ENCODE measurements around the gene HPCAL1.

The HPCAL1 gene

GRCh38 chr2:10303181-10303693 is 533 bp downstream of the HPCAL1 start:
- peak; percentile 8 for ATAC-seq
- no peak for DNase-seq

GRCh38 chr2:10303694-10304378 is 1.1 kb downstream of the HPCAL1 start:
- ATAC-seq: no peak
- peak; percentile 61 for DNase-seq

DNA sequence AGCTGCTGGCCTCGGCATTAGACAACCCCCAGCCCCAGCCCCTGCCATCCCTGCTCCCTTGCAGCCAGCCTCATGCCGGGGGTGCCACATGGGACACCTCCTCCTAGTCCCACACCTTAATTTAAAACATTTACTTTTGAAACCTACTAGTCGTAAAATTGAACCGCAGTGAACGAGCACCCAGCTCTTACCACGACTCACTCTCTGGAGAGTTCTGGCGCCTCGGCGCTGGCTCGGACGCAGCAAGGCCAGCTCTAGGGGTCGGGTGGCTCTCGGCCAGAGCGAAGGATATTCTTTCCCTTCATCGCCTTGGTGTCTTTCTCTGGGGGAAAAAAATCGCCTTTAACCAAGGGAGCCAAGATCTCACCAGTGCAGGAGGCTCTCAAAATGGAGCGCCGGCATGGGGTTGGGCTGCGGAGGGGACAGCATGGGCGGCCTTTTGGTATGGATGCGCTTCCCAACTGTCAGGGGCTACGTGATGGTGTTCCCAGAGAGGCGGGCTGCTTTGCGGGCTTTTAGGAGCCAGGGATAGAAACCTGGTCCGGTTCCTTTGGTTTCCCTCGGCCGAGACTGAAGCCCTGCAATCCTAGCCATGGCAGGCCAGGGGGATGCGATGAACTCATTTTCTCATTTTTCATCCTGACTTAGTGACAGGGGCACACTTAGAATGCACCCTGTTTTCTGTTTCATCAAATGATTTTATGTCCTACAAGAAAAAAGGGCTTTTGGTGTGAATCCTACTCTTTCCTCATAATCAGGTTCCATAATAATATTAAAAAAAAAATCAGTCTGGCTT is 2.0 kb downstream of the HPCAL1 start:
- DNase-seq: no peak
- no peak for ATAC-seq

- DNase-seq: peak; percentile 68
- ATAC-seq: peak; percentile 16
These were observed 2.5 kb downstream of the HPCAL1 start for GRCh38 chr2:10305254-10305635.

DNA sequence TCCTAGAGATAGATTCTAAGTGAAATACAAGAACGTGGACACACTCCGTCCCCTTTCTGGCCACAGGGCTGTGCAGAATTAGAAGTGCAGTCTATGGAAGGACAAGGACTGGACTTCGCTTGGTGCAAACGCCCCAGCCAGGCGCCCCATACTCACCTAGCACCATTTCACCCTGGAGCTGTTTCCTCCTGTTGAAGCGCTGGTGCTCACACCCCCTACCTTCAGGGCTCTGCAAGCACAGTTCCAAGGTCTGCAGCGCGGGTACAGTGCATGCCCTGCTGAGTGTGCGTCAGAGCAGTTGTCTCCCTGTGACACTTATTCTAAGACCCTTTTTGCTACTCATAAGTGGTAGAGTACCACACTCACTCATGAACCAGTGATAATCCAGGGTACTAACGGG is 3.0 kb downstream of the HPCAL1 start:
- DNase-seq: peak; percentile 50
- ATAC-seq: peak; percentile 32

DNA sequence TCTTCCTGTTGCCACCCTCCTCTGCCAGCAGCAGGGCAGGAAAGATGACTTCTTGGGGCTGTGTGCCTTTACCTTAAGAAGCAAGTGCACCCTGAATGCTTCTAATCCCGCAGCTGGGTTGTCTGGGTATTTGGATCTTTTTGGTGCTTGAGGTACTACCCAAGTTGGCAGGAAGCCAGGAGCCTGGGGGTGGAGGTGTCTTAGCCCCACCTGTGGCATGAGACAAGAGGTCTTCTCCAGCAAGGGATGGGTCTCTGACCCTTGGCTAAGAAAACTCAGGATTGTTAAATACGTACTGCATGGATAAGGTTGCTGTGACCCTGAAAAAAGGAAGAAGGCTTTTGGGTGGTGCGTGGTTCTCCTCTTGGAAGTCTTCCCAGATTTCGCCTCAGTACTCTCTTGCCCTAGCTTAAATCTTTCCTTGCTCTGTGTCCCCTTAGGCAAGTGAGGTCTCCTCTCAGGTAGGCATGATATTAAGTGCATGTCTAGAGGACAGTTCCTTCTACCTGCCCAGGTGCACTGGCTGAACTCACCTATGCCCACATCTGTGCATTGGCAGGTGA is 4.3 kb downstream of the HPCAL1 start:
- DNase-seq (no peak), ATAC-seq (no peak)

GRCh38 chr2:10307561-10308156 is 5.0 kb downstream of the HPCAL1 start:
- DNase-seq (no peak), ATAC-seq (no peak)

DNA sequence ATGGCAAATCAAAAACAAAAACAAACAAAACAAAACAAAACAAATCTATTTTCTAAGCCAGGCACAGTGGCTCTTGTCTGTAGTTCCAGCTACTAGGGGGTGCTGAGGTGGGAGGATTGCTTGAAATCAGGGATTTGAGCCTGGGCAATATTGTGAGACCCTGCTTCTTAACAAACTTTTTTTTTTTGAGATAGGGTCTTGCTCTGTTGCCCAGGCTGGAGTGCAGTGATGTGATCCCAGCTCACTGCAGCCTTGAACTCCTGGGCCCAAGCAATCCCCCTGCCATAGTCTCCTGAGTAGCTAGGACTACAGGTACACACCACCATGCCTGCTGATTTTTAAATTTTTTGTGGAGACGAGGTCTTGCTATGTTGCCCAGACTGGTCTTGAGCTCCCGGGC is 6.2 kb downstream of the HPCAL1 start:
- DNase-seq: no peak

GRCh38 chr2:10309286-10309685 is 6.6 kb downstream of the HPCAL1 start:
- no peak for ATAC-seq
- DNase-seq: no peak

More for the DNA sequence above, 6.2 kb downstream of the HPCAL1 start:
- no peak for ATAC-seq

- ATAC-seq: no peak
- DNase-seq: no peak
These were observed 7.7 kb downstream of the HPCAL1 start for GRCh38 chr2:10310309-10310888.

GRCh38 chr2:10311736-10312135 is 9.0 kb downstream of the HPCAL1 start:
- DNase-seq (no peak), ATAC-seq (no peak)

DNA sequence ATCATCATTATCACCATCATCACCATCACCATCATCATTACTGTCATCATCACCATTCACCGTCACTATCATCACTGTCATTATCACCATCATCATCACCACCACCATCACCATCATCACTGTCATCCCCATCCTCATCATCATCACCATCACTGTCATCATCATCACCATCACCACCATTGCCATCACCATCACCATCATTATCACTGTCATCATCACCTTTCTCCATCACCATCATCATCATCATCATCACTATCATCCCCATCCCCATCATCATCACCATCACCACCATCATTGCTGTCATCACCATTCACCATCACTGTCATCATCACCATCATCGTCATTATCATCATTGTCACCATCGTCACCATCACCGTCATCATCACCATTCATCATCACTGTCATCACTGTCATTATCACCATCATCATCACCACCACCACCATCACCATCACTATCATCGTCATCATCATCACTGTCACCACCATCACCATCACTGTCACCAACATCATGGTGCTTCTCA is 9.8 kb downstream of the HPCAL1 start:
- DNase-seq (no peak), ATAC-seq (no peak)

- ATAC-seq: no peak
- DNase-seq: no peak
These were observed 13.6 kb downstream of the HPCAL1 start for GRCh38 chr2:10316336-10316735.

- DNase-seq: no peak
- ATAC-seq: no peak
These were observed 14.2 kb downstream of the HPCAL1 start for GRCh38 chr2:10316860-10317259.

DNA sequence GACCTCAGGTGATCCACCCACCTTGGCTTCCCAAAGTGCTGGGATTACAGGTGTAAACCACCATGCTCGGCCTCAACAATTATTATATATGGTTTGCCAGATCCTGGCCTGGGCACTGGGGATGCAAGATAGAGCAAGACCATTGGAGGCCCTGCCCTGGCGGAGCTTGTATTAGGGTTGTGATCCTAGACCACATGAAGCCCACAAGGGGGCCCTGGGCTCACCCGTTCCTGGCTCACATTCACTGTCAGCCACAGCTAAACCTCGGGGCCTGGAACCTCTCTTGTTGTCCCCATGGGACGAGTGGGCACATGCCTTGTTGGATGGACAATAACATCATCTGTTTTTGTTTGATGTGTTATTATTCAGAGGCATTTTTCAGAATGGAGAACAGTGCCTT is 14.9 kb downstream of the HPCAL1 start:
- ATAC-seq (no peak), DNase-seq (no peak)

- ATAC-seq: no peak
- DNase-seq: no peak
These were observed 15.6 kb downstream of the HPCAL1 start for GRCh38 chr2:10318345-10318744.

DNA sequence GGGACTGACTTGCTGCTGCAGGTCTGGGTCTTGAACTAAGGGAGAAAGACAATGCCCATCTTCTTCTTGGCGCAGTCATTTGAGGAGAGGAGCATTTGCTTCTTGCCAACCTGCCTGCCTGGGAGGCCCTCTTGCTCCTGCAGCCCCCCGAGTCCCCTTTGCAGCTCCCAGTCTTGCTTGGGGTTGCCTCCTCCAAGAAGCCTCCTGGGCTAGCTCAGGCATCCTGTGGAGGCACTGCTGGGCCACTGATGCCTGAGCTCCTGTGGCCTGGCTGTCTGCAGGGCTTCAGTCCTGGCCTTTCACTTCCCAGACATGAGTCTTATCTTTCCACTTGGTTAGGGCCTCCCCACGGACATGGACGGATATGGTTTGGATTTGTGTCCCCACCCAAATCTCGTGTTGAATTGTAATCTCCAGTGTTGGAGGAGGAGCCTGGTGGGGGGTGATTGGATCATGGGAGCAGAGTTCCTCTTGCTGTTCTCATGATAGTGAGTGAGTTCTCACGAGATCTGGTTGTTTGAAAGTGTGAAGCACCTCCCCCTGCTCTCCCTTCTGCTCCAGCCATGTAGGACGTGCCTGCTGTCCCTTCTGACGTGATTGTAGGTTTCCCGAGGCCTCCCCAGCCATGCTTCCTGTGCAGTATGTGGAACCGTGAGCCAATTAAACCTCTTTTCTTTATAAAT is 17.3 kb downstream of the HPCAL1 start:
- DNase-seq (no peak), ATAC-seq (no peak)

- no peak for ATAC-seq
- no peak for DNase-seq
These were observed 17.8 kb downstream of the HPCAL1 start for GRCh38 chr2:10320575-10320931.

GRCh38 chr2:10320933-10321332 is 18.2 kb downstream of the HPCAL1 start:
- DNase-seq: no peak

GRCh38 chr2:10321622-10322021 is 18.9 kb downstream of the HPCAL1 start:
- no peak for ATAC-seq
- DNase-seq: no peak

More at GRCh38 chr2:10320933-10321332, 18.2 kb downstream of the HPCAL1 start:
- no peak for ATAC-seq

- ATAC-seq: no peak
- no peak for DNase-seq
These were observed 19.8 kb downstream of the HPCAL1 start for GRCh38 chr2:10322481-10322880.

DNA sequence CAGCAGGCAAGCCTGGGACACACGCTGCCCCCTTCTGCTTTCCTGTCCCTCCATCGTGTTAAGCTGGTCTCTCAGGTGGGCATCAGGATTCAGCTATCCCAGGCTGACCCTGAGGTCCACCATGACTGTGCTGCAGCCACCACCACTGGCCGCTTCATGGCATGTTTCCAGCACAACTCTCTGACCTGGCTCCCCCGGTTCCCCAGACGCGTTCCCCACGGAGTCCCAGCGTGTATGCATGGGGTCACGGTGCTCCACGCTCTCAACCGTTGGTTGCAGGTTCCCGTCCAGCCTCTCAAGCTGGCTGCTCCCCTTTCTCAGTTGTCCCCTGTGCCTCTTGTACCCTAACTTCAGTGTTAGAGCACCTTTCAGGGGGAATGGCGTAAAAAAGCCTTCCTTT is 20.3 kb downstream of the HPCAL1 start:
- ATAC-seq (no peak), DNase-seq (no peak)

All from stimulated activated naive CD8-positive, alpha-beta T cell treated with anti-CD3 and anti-CD28 coated beads, Interleukin-15, Interleukin-2, amounts not matched to agents 100 U/mL and 50 U/mL, for 24 hours (primary cell).